ENCODE data around the gene ANO2. TPM values are rescaled to one million over a fixed set of nuclear protein-coding genes. Genes with fewer than 3 reads are reported as not detected.

ANO2 gene
- polyA plus RNA-seq, 1 experiment, result 0.09 TPM

DNA sequence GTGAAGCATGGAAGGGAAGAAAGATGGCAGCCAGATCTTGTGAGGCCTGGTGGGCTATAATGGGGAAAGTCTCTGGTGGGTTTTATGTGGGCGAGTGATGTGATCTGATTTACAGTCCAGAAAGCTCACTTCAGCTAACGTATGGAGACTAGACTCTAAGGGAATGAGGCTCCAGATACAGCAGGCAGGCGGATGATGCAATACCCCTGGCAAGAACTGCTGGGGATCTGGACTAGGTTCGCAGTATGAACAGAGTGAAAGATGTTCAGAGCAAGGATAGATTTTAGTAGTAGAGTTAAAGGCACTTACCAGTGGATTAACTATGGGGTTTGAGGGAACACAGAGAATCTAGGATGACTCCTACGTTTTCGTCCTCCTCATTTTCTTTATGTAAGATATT, 253.1 kb downstream of the ANO2 start:
- Histone ChIP-seq H3K4me3 (ENCODE audit: low read depth, low read length) (no peak overlapping the region), H3K27ac (ENCODE audit: low read depth, low read length) (no peak overlapping the region), H3K9me3 (ENCODE audit: control insufficient read depth, insufficient read depth, low read length) (no peaks in the 10 kb centered on the region), H3K27me3 (ENCODE audit: control insufficient read depth, insufficient read depth, low read length) (peaks cover 7% of the 10 kb centered on the region)
- TF ChIP-seq, protein P1, sequence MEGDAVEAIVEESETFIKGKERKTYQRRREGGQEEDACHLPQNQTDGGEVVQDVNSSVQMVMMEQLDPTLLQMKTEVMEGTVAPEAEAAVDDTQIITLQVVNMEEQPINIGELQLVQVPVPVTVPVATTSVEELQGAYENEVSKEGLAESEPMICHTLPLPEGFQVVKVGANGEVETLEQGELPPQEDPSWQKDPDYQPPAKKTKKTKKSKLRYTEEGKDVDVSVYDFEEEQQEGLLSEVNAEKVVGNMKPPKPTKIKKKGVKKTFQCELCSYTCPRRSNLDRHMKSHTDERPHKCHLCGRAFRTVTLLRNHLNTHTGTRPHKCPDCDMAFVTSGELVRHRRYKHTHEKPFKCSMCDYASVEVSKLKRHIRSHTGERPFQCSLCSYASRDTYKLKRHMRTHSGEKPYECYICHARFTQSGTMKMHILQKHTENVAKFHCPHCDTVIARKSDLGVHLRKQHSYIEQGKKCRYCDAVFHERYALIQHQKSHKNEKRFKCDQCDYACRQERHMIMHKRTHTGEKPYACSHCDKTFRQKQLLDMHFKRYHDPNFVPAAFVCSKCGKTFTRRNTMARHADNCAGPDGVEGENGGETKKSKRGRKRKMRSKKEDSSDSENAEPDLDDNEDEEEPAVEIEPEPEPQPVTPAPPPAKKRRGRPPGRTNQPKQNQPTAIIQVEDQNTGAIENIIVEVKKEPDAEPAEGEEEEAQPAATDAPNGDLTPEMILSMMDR (IDR thresholded peaks at IDR 0.05; ENCODE audit: low read depth, low read length), result no peak
- ChIA-PET CTCF (no interaction called here), POLR2A (no interaction called here)
- no peak for DNase-seq (ENCODE audit: low read depth, low spot score)

DNA sequence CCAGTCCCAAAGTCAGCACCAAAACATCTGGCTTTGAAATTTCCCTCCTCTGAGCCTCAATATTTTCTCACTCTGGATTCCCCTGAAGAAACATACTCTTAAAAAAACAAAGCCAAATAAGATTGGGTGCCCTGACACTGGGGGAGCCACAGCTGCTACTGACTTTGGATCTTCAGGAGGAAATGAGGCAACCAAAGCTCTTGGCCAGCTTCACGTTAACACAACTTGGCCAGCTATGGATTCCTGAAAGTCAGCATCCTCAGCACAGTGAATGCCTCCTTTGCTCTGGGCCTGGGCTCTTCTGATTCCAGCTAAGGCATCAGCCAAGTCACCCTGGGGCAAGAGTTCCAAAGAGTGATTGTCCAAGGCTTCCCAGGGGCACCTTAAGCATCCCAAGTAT, 254.8 kb downstream of the ANO2 start:
- DNase-seq (ENCODE audit: low read depth, low spot score), result no peak
- Histone ChIP-seq H3K27ac (ENCODE audit: low read depth, low read length) (no peak overlapping the region), H3K9me3 (ENCODE audit: control insufficient read depth, insufficient read depth, low read length) (no peaks in the 10 kb centered on the region), H3K4me3 (ENCODE audit: low read depth, low read length) (no peak overlapping the region), H3K27me3 (ENCODE audit: control insufficient read depth, insufficient read depth, low read length) (peaks cover 7% of the 10 kb centered on the region)
- TF ChIP-seq, protein P1 (IDR thresholded peaks at IDR 0.05; ENCODE audit: low read depth, low read length), result no peak
- ChIA-PET CTCF (no interaction called here), POLR2A (no interaction called here)

DNA sequence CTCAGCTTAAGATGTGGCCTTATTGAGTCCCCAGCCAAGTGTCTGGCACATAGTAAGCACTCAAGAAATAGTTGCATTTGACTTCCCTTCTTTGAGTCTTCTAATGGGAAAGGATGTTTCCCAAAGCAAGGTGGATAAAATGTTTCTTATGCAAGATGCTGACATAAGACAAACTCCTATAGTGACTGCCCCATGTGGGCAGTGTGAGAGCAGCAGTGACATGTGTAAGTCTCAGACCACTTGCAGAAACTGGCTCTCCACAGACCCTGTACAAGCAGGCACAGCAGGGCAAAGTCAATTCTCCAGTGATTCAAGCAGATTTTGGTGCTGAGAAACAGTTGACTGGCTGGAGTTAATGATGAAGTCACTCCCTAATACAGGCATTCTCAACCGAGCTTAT, 255.3 kb downstream of the ANO2 start:
- CTCF ChIA-PET, result no interaction called here

DNA sequence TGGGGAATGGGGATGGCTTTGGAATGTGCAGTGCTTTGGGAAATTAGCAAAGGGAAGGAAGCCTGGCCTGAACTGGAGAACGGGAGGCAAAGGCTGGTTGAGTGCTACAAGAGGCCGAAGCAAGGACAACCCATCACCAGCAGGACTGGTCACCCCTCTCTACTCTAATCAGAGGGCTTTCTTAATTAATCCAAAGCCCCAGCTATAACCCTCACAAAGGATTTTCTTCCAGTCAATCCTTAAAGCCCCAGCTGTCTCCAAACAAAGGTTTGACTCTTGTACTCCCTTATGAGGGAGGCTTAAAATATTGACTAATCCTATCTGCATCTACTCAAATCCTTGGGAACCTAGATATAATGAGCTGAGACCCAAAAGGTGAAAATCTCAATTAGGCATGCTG, 256.8 kb downstream of the ANO2 start:
- H3K27ac ChIP-seq (ENCODE audit: low read depth, low read length), result no peak overlapping the region
- H3K9me3 ChIP-seq (ENCODE audit: control insufficient read depth, insufficient read depth, low read length), result no peaks in the 10 kb centered on the region
- peaks cover 7% of the 10 kb centered on the region for H3K27me3 ChIP-seq (ENCODE audit: control insufficient read depth, insufficient read depth, low read length)
- TF ChIP-seq, protein P1 (IDR thresholded peaks at IDR 0.05; ENCODE audit: low read depth, low read length), result no peak
- ChIA-PET POLR2A (no interaction called here), CTCF (no interaction called here)
- H3K4me3 ChIP-seq (ENCODE audit: low read depth, low read length), result no peak overlapping the region
- no peak for DNase-seq (ENCODE audit: low read depth, low spot score)

More for the DNA sequence above, 255.3 kb downstream of the ANO2 start:
- no peak for DNase-seq (ENCODE audit: low read depth, low spot score)
- Histone ChIP-seq H3K27me3 (ENCODE audit: control insufficient read depth, insufficient read depth, low read length) (peaks cover 7% of the 10 kb centered on the region), H3K4me3 (ENCODE audit: low read depth, low read length) (no peak overlapping the region), H3K27ac (ENCODE audit: low read depth, low read length) (no peak overlapping the region), H3K9me3 (ENCODE audit: control insufficient read depth, insufficient read depth, low read length) (no peaks in the 10 kb centered on the region)
- TF ChIP-seq, protein P1 (IDR thresholded peaks at IDR 0.05; ENCODE audit: low read depth, low read length), result no peak
- POLR2A ChIA-PET, result no interaction called here

DNA sequence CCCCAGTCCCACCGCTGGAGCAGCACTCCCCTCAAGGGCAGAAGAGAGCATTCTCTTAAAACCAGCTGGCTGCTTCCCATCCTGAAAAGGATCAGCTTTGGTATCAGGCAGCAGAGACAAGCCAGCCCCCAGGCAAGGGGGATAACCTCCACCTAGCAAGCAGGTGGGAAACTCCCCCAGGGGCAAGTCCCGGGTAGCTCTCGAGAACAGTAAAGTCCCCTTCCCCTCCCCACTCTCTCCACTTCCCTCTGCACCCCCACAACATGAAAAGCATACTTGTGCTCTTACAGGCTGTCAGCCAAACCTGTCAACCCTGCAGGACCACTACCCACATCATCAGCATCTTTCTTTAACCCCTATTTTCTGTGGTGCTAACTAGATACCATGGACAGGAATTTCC, 259.1 kb downstream of the ANO2 start:
- H3K9me3 ChIP-seq (ENCODE audit: control insufficient read depth, insufficient read depth, low read length), result no peaks in the 10 kb centered on the region
- no peak overlapping the region for H3K27ac ChIP-seq (ENCODE audit: low read depth, low read length)
- POLR2A ChIA-PET, result no interaction called here
- H3K27me3 ChIP-seq (ENCODE audit: control insufficient read depth, insufficient read depth, low read length), result peaks cover 4% of the 10 kb centered on the region
- CTCF ChIA-PET, result no interaction called here
- TF ChIP-seq, protein P1 (IDR thresholded peaks at IDR 0.05; ENCODE audit: low read depth, low read length), result no peak
- DNase-seq (ENCODE audit: low read depth, low spot score), result no peak
- no peak overlapping the region for H3K4me3 ChIP-seq (ENCODE audit: low read depth, low read length)
